Measurements from ENCODE around the gene SNX6.

The SNX6 gene

GRCh38 chr14:34619471-34619870 is 10.5 kb downstream of the SNX6 start:
- Histone ChIP-seq H3K4me1 (ENCODE audit: insufficient read depth, low read length) (no peaks in the 10 kb centered on the region), H3K4me2 (ENCODE audit: insufficient read depth, low read length) (no peak overlapping the region), H3K9ac (ENCODE audit: low read depth, low read length) (no peak overlapping the region), H3K9me3 (ENCODE audit: insufficient read depth, low read length, severe bottlenecking) (no peaks in the 10 kb centered on the region), H3K4me3 (ENCODE audit: low read depth in 1 of 2, low read length in 2 of 2) (no peak overlapping the region), H2AFZ (ENCODE audit: low read depth, low read length) (no peak overlapping the region), H4K20me1 (ENCODE audit: insufficient read depth, low read length) (peaks cover 15% of the 10 kb centered on the region), H3K27ac (ENCODE audit: low read length) (no peak overlapping the region), H3K79me2 (ENCODE audit: insufficient read depth, low read length) (peaks cover 63% of the 10 kb centered on the region), H3K27me3 (ENCODE audit: insufficient read depth, low read length, poor library complexity) (no peaks in the 10 kb centered on the region), H3K36me3 (ENCODE audit: insufficient read depth, low read length) (peaks cover 48% of the 10 kb centered on the region)
- ATAC-seq (ENCODE audit: insufficient read depth, low read depth) (no peak), DNase-seq (no peak)
- no peak for TF ChIP-seq EZH2 (IDR thresholded peaks at IDR 0.05; ENCODE audit: borderline replicate concordance, low read depth, low read length, severe bottlenecking)
- TF ChIP-seq CTCF (IDR thresholded peaks at IDR 0.05; ENCODE audit: borderline replicate concordance, extremely low read depth, low read length, poor library complexity, severe bottlenecking), result no peak

GRCh38 chr14:34616360-34616759 is 13.6 kb downstream of the SNX6 start:
- no peak for ATAC-seq (ENCODE audit: insufficient read depth, low read depth)
- Histone ChIP-seq H3K27ac (ENCODE audit: low read length) (no peak overlapping the region), H3K79me2 (ENCODE audit: insufficient read depth, low read length) (peaks cover 45% of the 10 kb centered on the region), H2AFZ (ENCODE audit: low read depth, low read length) (no peak overlapping the region), H3K4me1 (ENCODE audit: insufficient read depth, low read length) (no peaks in the 10 kb centered on the region), H3K36me3 (ENCODE audit: insufficient read depth, low read length) (peaks cover 31% of the 10 kb centered on the region), H3K9me3 (ENCODE audit: insufficient read depth, low read length, severe bottlenecking) (no peaks in the 10 kb centered on the region), H4K20me1 (ENCODE audit: insufficient read depth, low read length) (peaks cover 7% of the 10 kb centered on the region), H3K9ac (ENCODE audit: low read depth, low read length) (no peak overlapping the region), H3K4me2 (ENCODE audit: insufficient read depth, low read length) (no peak overlapping the region), H3K4me3 (ENCODE audit: low read depth in 1 of 2, low read length in 2 of 2) (no peak overlapping the region), H3K27me3 (ENCODE audit: insufficient read depth, low read length, poor library complexity) (no peaks in the 10 kb centered on the region)
- DNase-seq, result no peak
- TF ChIP-seq EZH2 (IDR thresholded peaks at IDR 0.05; ENCODE audit: borderline replicate concordance, low read depth, low read length, severe bottlenecking) (no peak), CTCF (IDR thresholded peaks at IDR 0.05; ENCODE audit: borderline replicate concordance, extremely low read depth, low read length, poor library complexity, severe bottlenecking) (no peak)

GRCh38 chr14:34615507-34615906 is 14.4 kb downstream of the SNX6 start:
- Histone ChIP-seq H3K4me1 (ENCODE audit: insufficient read depth, low read length) (no peaks in the 10 kb centered on the region), H4K20me1 (ENCODE audit: insufficient read depth, low read length) (peaks cover 6% of the 10 kb centered on the region; the same call in 1 of the 2 replicates), H3K9me3 (ENCODE audit: insufficient read depth, low read length, severe bottlenecking) (no peaks in the 10 kb centered on the region), H3K27ac (ENCODE audit: low read length) (no peak overlapping the region), H3K27me3 (ENCODE audit: insufficient read depth, low read length, poor library complexity) (no peaks in the 10 kb centered on the region), H3K4me3 (ENCODE audit: low read depth in 1 of 2, low read length in 2 of 2) (no peak overlapping the region), H3K9ac (ENCODE audit: low read depth, low read length) (no peak overlapping the region), H2AFZ (ENCODE audit: low read depth, low read length) (no peak overlapping the region), H3K79me2 (ENCODE audit: insufficient read depth, low read length) (peaks cover 40% of the 10 kb centered on the region), H3K36me3 (ENCODE audit: insufficient read depth, low read length) (peaks cover 28% of the 10 kb centered on the region), H3K4me2 (ENCODE audit: insufficient read depth, low read length) (no peak overlapping the region)
- ATAC-seq (ENCODE audit: insufficient read depth, low read depth), result no peak
- DNase-seq, result no peak
- TF ChIP-seq CTCF (IDR thresholded peaks at IDR 0.05; ENCODE audit: borderline replicate concordance, extremely low read depth, low read length, poor library complexity, severe bottlenecking) (no peak), EZH2 (IDR thresholded peaks at IDR 0.05; ENCODE audit: borderline replicate concordance, low read depth, low read length, severe bottlenecking) (no peak)

GRCh38 chr14:34614638-34615037 is 15.3 kb downstream of the SNX6 start:
- Histone ChIP-seq H3K4me3 (ENCODE audit: low read depth in 1 of 2, low read length in 2 of 2) (no peak overlapping the region), H3K36me3 (ENCODE audit: insufficient read depth, low read length) (peaks cover 20% of the 10 kb centered on the region), H3K4me2 (ENCODE audit: insufficient read depth, low read length) (no peak overlapping the region), H3K4me1 (ENCODE audit: insufficient read depth, low read length) (no peaks in the 10 kb centered on the region), H4K20me1 (ENCODE audit: insufficient read depth, low read length) (peaks cover 5% of the 10 kb centered on the region; the same call in 1 of the 2 replicates), H3K27me3 (ENCODE audit: insufficient read depth, low read length, poor library complexity) (no peaks in the 10 kb centered on the region), H3K9ac (ENCODE audit: low read depth, low read length) (no peak overlapping the region), H3K27ac (ENCODE audit: low read length) (no peak overlapping the region), H3K9me3 (ENCODE audit: insufficient read depth, low read length, severe bottlenecking) (no peaks in the 10 kb centered on the region), H3K79me2 (ENCODE audit: insufficient read depth, low read length) (peaks cover 34% of the 10 kb centered on the region), H2AFZ (ENCODE audit: low read depth, low read length) (no peak overlapping the region)
- TF ChIP-seq CTCF (IDR thresholded peaks at IDR 0.05; ENCODE audit: borderline replicate concordance, extremely low read depth, low read length, poor library complexity, severe bottlenecking) (no peak), EZH2 (IDR thresholded peaks at IDR 0.05; ENCODE audit: borderline replicate concordance, low read depth, low read length, severe bottlenecking) (no peak)
- peak; percentile 66 for ATAC-seq (ENCODE audit: insufficient read depth, low read depth)
- DNase-seq, result no peak

Measured in DND-41 (cell line).